HEK293 (cell line): ENCODE results near the gene NOM1.

Experiments used
- EGR2 ChIP-seq: fragments of 450-650 bp; formaldehyde crosslinking; IDR thresholded peaks from 2 replicates; pipeline ENCODE4 v1.5.1; 2016; ENCODE audit warnings: low read depth, missing biosample characterization, missing genetic modification characterization
- KLF16 ChIP-seq: fragments of 450-650 bp; formaldehyde crosslinking; IDR thresholded peaks from 2 replicates; pipeline ENCODE4 v1.5.1; 2017; ENCODE audit warnings: missing biosample characterization, missing genetic modification characterization
- ZFP37 ChIP-seq: fragments of 450-650 bp; formaldehyde crosslinking; IDR thresholded peaks from 2 replicates; pipeline ENCODE4 v1.5.1; 2016; ENCODE audit warnings: missing biosample characterization, missing genetic modification characterization
- ZNF138 ChIP-seq: fragments of 450-650 bp; formaldehyde crosslinking; IDR thresholded peaks from 2 replicates; pipeline ENCODE4 v1.5.1; 2016; ENCODE audit warnings: missing biosample characterization, missing genetic modification characterization, borderline replicate concordance
- ZNF24 ChIP-seq: fragments of 450-650 bp; formaldehyde crosslinking; IDR thresholded peaks from 2 replicates; pipeline ENCODE4 v1.5.1; 2016; ENCODE audit warnings: missing biosample characterization, missing genetic modification characterization
- ZNF311 ChIP-seq: fragments of 450-650 bp; formaldehyde crosslinking; IDR thresholded peaks from 2 replicates; pipeline ENCODE4 v1.5.1; 2017; ENCODE audit warnings: missing biosample characterization, missing genetic modification characterization, borderline replicate concordance
- TF ChIP-seq, protein P1 (sequence below): fragments of 450-650 bp; formaldehyde crosslinking; IDR thresholded peaks from 2 replicates; pipeline ENCODE4 v1.5.1; 2016; ENCODE audit warnings: missing biosample characterization, missing genetic modification characterization
- TF ChIP-seq, protein P2 (sequence below): fragments of 450-650 bp; IDR thresholded peaks from 2 replicates; pipeline ENCODE4 v1.5.1; 2018; ENCODE audit warnings: missing biosample characterization, missing genetic modification characterization
- TF ChIP-seq, protein P3 (sequence below): fragments of 450-650 bp; formaldehyde crosslinking; IDR thresholded peaks from 2 replicates; pipeline ENCODE4 v1.5.1; 2016; ENCODE audit warnings: missing biosample characterization, missing genetic modification characterization
- TF ChIP-seq, protein P4 (sequence below): fragments of 450-650 bp; formaldehyde crosslinking; IDR thresholded peaks from 2 replicates; pipeline ENCODE4 v1.5.1; 2016; ENCODE audit warnings: missing biosample characterization, missing genetic modification characterization

DNA sequence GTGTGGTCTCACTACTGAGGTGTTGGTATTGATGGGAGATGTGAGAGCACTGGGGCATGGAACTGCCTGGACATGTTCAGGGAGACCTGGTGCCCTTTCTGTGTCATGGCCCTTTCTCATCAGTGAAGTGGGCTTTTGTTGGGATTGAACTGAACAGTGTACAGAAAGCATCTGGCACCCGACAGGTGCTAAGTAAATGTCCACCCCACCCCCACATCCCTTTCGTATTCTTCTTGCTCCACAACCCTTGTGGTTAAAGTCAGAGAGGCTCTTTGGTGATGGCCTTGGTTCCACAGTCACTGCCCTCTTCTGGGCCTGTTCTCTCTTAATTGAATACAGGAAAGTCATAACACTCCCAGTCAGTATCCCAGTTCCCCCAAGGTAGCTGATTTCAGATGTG is 5.4 kb downstream of the NOM1 start:
- TF ChIP-seq ZFP37: no peak
- TF ChIP-seq, protein P1, sequence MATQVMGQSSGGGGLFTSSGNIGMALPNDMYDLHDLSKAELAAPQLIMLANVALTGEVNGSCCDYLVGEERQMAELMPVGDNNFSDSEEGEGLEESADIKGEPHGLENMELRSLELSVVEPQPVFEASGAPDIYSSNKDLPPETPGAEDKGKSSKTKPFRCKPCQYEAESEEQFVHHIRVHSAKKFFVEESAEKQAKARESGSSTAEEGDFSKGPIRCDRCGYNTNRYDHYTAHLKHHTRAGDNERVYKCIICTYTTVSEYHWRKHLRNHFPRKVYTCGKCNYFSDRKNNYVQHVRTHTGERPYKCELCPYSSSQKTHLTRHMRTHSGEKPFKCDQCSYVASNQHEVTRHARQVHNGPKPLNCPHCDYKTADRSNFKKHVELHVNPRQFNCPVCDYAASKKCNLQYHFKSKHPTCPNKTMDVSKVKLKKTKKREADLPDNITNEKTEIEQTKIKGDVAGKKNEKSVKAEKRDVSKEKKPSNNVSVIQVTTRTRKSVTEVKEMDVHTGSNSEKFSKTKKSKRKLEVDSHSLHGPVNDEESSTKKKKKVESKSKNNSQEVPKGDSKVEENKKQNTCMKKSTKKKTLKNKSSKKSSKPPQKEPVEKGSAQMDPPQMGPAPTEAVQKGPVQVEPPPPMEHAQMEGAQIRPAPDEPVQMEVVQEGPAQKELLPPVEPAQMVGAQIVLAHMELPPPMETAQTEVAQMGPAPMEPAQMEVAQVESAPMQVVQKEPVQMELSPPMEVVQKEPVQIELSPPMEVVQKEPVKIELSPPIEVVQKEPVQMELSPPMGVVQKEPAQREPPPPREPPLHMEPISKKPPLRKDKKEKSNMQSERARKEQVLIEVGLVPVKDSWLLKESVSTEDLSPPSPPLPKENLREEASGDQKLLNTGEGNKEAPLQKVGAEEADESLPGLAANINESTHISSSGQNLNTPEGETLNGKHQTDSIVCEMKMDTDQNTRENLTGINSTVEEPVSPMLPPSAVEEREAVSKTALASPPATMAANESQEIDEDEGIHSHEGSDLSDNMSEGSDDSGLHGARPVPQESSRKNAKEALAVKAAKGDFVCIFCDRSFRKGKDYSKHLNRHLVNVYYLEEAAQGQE: no peak
- TF ChIP-seq ZNF24: no peak
- TF ChIP-seq, protein P2, sequence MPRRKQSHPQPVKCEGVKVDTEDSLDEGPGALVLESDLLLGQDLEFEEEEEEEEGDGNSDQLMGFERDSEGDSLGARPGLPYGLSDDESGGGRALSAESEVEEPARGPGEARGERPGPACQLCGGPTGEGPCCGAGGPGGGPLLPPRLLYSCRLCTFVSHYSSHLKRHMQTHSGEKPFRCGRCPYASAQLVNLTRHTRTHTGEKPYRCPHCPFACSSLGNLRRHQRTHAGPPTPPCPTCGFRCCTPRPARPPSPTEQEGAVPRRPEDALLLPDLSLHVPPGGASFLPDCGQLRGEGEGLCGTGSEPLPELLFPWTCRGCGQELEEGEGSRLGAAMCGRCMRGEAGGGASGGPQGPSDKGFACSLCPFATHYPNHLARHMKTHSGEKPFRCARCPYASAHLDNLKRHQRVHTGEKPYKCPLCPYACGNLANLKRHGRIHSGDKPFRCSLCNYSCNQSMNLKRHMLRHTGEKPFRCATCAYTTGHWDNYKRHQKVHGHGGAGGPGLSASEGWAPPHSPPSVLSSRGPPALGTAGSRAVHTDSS: no peak
- TF ChIP-seq EGR2 (tag by site-specific recombination): no peak
- TF ChIP-seq ZNF311 (tag by site-specific recombination): no peak
- TF ChIP-seq, protein P3, sequence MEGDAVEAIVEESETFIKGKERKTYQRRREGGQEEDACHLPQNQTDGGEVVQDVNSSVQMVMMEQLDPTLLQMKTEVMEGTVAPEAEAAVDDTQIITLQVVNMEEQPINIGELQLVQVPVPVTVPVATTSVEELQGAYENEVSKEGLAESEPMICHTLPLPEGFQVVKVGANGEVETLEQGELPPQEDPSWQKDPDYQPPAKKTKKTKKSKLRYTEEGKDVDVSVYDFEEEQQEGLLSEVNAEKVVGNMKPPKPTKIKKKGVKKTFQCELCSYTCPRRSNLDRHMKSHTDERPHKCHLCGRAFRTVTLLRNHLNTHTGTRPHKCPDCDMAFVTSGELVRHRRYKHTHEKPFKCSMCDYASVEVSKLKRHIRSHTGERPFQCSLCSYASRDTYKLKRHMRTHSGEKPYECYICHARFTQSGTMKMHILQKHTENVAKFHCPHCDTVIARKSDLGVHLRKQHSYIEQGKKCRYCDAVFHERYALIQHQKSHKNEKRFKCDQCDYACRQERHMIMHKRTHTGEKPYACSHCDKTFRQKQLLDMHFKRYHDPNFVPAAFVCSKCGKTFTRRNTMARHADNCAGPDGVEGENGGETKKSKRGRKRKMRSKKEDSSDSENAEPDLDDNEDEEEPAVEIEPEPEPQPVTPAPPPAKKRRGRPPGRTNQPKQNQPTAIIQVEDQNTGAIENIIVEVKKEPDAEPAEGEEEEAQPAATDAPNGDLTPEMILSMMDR (tag by site-specific recombination): no peak
- TF ChIP-seq, protein P4, sequence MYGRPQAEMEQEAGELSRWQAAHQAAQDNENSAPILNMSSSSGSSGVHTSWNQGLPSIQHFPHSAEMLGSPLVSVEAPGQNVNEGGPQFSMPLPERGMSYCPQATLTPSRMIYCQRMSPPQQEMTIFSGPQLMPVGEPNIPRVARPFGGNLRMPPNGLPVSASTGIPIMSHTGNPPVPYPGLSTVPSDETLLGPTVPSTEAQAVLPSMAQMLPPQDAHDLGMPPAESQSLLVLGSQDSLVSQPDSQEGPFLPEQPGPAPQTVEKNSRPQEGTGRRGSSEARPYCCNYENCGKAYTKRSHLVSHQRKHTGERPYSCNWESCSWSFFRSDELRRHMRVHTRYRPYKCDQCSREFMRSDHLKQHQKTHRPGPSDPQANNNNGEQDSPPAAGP (tag by site-specific recombination): no peak
- no peak for TF ChIP-seq ZNF138 (tag by site-specific recombination)
- no peak for TF ChIP-seq KLF16
